ENCODE results near the gene SLC16A7.

DNA sequence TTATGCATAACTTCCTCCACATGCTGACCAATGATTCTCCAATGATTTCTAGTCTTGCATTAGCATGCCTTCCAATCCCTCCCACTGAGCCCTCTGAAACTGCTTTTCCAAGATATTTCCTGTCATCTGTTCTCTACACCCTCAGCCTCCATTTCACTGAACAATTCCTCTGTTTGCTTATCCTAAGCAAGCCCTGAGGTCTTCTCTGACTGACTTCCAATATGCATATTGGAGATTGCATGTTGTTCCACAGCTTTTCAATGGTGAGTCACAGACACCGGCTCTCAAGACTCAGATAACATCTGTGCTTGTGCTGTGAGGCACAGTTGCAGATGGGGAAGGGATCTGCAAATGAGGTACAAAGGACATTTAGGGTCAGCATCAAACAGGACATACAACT is 141.0 kb downstream of the SLC16A7 start:
- TF ChIP-seq POLR2AphosphoS5 (IDR thresholded peaks at IDR 0.05; ENCODE audit: low read depth, low read length) (no peak), POLR2A (IDR thresholded peaks at IDR 0.05; ENCODE audit: low read depth, low read length) (no peak), TAF1 (IDR thresholded peaks at IDR 0.05; ENCODE audit: low read depth, low read length) (no peak), SPI1 (IDR thresholded peaks at IDR 0.05; ENCODE audit: low read depth, low read length) (no peak), POU2F2 (IDR thresholded peaks at IDR 0.05; ENCODE audit: low read depth, low read length) (no peak), PAX5 (IDR thresholded peaks at IDR 0.05; ENCODE audit: insufficient read depth, low read length, severe bottlenecking) (no peak)
